CD14-positive monocyte (primary cell): ENCODE data around the gene NSMCE1. TPM values are rescaled to one million over a fixed set of nuclear protein-coding genes. Genes with fewer than 3 reads are reported as not detected.

Experiments
- DNase-seq, 3 donors: peaks; one replicate each; pipeline ENCODE4 v3.0.0-alpha.2; 2011 to 2022
- H2AFZ ChIP-seq: 2 replicates; pipeline ENCODE4 v1.6.0; 2012; ENCODE audit warnings: mild to moderate bottlenecking, low read depth, low read length, inconsistent platforms; ENCODE audit not compliant: insufficient read depth, poor library complexity, severe bottlenecking
- H3K27ac ChIP-seq, 2 donors: 1 replicate in 1 of 2; 2 replicates in 1 of 2; pipeline ENCODE4 v1.5.1; 2012 to 2013; ENCODE audit warnings: low read length in 2 of 2, control low read depth in 1 of 2, inconsistent platforms in 1 of 2, low read depth in 1 of 2, mild to moderate bottlenecking in 1 of 2
- H3K27me3 ChIP-seq, 2 donors: one replicate each; pipeline versions ENCODE4 v1.6.0 to v1.6.1; 2011 to 2013; ENCODE audit warnings: low read length in 2 of 2; ENCODE audit not compliant: control insufficient read depth in 2 of 2, insufficient read depth in 2 of 2
- H3K36me3 ChIP-seq, 2 donors: replicated peaks in 1 of 2; 1 replicate in 1 of 2; 2 replicates in 1 of 2; pipeline versions ENCODE4 v1.5.1 to v1.6.1; 2012 to 2013; ENCODE audit warnings: low read length in 2 of 2, control low read depth in 1 of 2, inconsistent platforms in 1 of 2, mild to moderate bottlenecking in 1 of 2; ENCODE audit not compliant: insufficient read depth in 2 of 2, control insufficient read depth in 1 of 2
- H3K4me1 ChIP-seq, 2 donors: 1 replicate in 1 of 2; 2 replicates in 1 of 2; pipeline versions ENCODE4 v1.5.1 to v1.6.1; 2012 to 2013; ENCODE audit warnings: low read length in 2 of 2, control low read depth in 1 of 2, inconsistent platforms in 1 of 2, mild to moderate bottlenecking in 1 of 2, moderate library complexity in 1 of 2; ENCODE audit not compliant: insufficient read depth in 2 of 2, control insufficient read depth in 1 of 2
- H3K4me2 ChIP-seq: replicated peaks from 2 replicates; pipeline ENCODE3; 2012; ENCODE audit warnings: low read length, moderate library complexity, mild to moderate bottlenecking; ENCODE audit not compliant: poor library complexity, severe bottlenecking; ENCODE audit errors: extremely low read depth
- H3K4me3 ChIP-seq, 3 experiments: fragments of 200-600 bp in 1 of 3; sonication (generic) in 1 of 3; replicated peaks in 1 of 3; 1 replicate in 2 of 3; 2 replicates in 1 of 3; pipeline ENCODE4 v1.5.1; 2011 to 2013; ENCODE audit warnings: low read length in 3 of 3, mild to moderate bottlenecking in 3 of 3, control low read depth in 2 of 3, low read depth in 2 of 3, inconsistent platforms in 1 of 3, moderate library complexity in 1 of 3
- H3K79me2 ChIP-seq: 2 replicates; pipeline ENCODE4 v1.6.0; 2012; ENCODE audit warnings: mild to moderate bottlenecking, control low read depth, inconsistent platforms, low read length, moderate library complexity; ENCODE audit not compliant: insufficient read depth
- H3K9ac ChIP-seq: 2 replicates; pipeline ENCODE4 v1.6.0; 2017; ENCODE audit warnings: low read length, mild to moderate bottlenecking; ENCODE audit not compliant: insufficient read depth, poor library complexity, severe bottlenecking
- H3K9me3 ChIP-seq, 2 donors: replicated peaks in 1 of 2; 1 replicate in 1 of 2; 2 replicates in 1 of 2; pipeline versions ENCODE4 v1.5.1 to v1.6.1; 2012 to 2013; ENCODE audit warnings: low read length in 2 of 2, control low read depth in 1 of 2; ENCODE audit not compliant: control insufficient read depth in 1 of 2, insufficient read depth in 1 of 2
- H4K20me1 ChIP-seq: 2 replicates; pipeline ENCODE4 v1.6.0; 2012; ENCODE audit warnings: mild to moderate bottlenecking, low read length, control low read depth, moderate library complexity; ENCODE audit not compliant: insufficient read depth
- H3K27ac Mint-ChIP-seq, 7 donors: one replicate each; pipeline ENCODE4 v1.8.0; 2020; ENCODE audit warnings: mild to moderate bottlenecking in 7 of 7, mixed read lengths in 7 of 7, moderate library complexity in 6 of 7, inconsistent platforms in 2 of 7
- H3K27me3 Mint-ChIP-seq, 3 donors: one replicate each; pipeline ENCODE4 v1.8.0; 2021 to 2022; ENCODE audit warnings: low read depth in 3 of 3, mild to moderate bottlenecking in 3 of 3, mixed read lengths in 3 of 3, moderate library complexity in 3 of 3, inconsistent platforms in 1 of 3
- H3K36me3 Mint-ChIP-seq, 2 donors: one replicate each; pipeline ENCODE4 v1.8.0; 2020; ENCODE audit warnings: mixed read lengths in 2 of 2, inconsistent platforms in 1 of 2, mild to moderate bottlenecking in 1 of 2
- H3K4me1 Mint-ChIP-seq: one replicate; pipeline ENCODE4 v1.8.0; 2020; ENCODE audit warnings: mild to moderate bottlenecking, mixed read lengths
- H3K4me3 Mint-ChIP-seq, 2 donors: one replicate each; pipeline ENCODE4 v1.8.0; 2020; ENCODE audit warnings: mild to moderate bottlenecking in 2 of 2, mixed read lengths in 2 of 2, moderate library complexity in 1 of 2
- H3K9me3 Mint-ChIP-seq, 7 donors: one replicate each; pipeline ENCODE4 v1.8.0; 2020 to 2022; ENCODE audit warnings: mixed read lengths in 7 of 7, mild to moderate bottlenecking in 6 of 7, moderate library complexity in 6 of 7, inconsistent platforms in 2 of 7
- CTCF ChIP-seq: fragments of 200-600 bp; IDR thresholded peaks from one replicate; pipeline ENCODE4 v1.8.0; 2022; ENCODE audit warnings: antibody characterized with exemption, mild to moderate bottlenecking
- WGBS: methylation state at CpG from one replicate; pipeline ENCODE4 v1.1.5; 2013; ENCODE audit warnings: missing lambda C conversion rate; ENCODE audit not compliant: insufficient coverage; 5-methylcytosine and 5-hydroxymethylcytosine counted together
- intact Hi-C, 2 donors: fragments of 100-400 bp; cut with micrococcal nuclease; formaldehyde crosslinking; loops; one replicate each; pipeline versions ENCODE4 v1.15.0 to v1.15.1; 2023
- polyA plus RNA-seq, 3 donors: library from polyadenylated mRNA; depleted of rRNA in 1 of 3; unstranded in 2 of 3; stranded (reverse) in 1 of 3; fragments of 300-500 nt in 2 of 3; fragments of >200 nt in 1 of 3; fragmentation: Illumina TruSeq in 2 of 3; gene quantifications; 1 replicate in 2 of 3; 2 replicates in 1 of 3; pipeline ENCODE4 v1.2.3, GENCODE V29; 2012 to 2021

NSMCE1 gene
- polyA plus RNA-seq, 3 donors = 19.6 to 85.2 (median 82.6) TPM

GRCh38 chr16:27188633-27189032 is 79.9 kb downstream of the NSMCE1 start:
- no peaks in the 10 kb centered on the region for H3K36me3 Mint-ChIP-seq
- no peaks in the 10 kb centered on the region for H3K4me1 Mint-ChIP-seq
- Histone ChIP-seq H3K4me2 (no peak overlapping the region), H3K36me3 (no peaks in the 10 kb centered on the region), H3K27me3 (no peaks in the 10 kb centered on the region), H3K4me3 (no peak overlapping the region), H3K9me3 (no peaks in the 10 kb centered on the region), H4K20me1 (no peaks in the 10 kb centered on the region), H3K79me2 (no peaks in the 10 kb centered on the region), H3K4me1 (no peaks in the 10 kb centered on the region), H3K27ac (no peak overlapping the region), H2AFZ (no peak overlapping the region), H3K9ac (no peak overlapping the region)
- peaks cover 0 to 3% (median 0%) of the 10 kb centered on the region in 7 donors for H3K9me3 Mint-ChIP-seq
- H3K27me3 Mint-ChIP-seq = peaks cover 6 to 9% (median 7%) of the 10 kb centered on the region in 3 donors
- WGBS = no CpG with 5 or more reads among the region's 2 CpGs
- no peak overlapping the region for H3K27ac Mint-ChIP-seq
- no peak for DNase-seq
- TF ChIP-seq CTCF = no peak
- intact Hi-C loops = no loop called here
- H3K4me3 Mint-ChIP-seq = no peak overlapping the region

- Histone ChIP-seq H4K20me1 (no peaks in the 10 kb centered on the region), H3K79me2 (no peaks in the 10 kb centered on the region), H3K4me1 (no peaks in the 10 kb centered on the region), H3K4me3 (no peak overlapping the region), H2AFZ (no peak overlapping the region), H3K36me3 (no peaks in the 10 kb centered on the region), H3K9me3 (peaks cover 3 to 5% of the 10 kb centered on the region in 2 donors), H3K9ac (no peak overlapping the region), H3K4me2 (no peak overlapping the region), H3K27ac (no peak overlapping the region), H3K27me3 (no peaks in the 10 kb centered on the region)
- WGBS = no CpG with 5 or more reads among the region's 1 CpG
- Mint-ChIP-seq H3K9me3 (peaks cover 3 to 11% (median 6%) of the 10 kb centered on the region in 7 donors), H3K27me3 (peaks cover 5 to 11% (median 7%) of the 10 kb centered on the region in 3 donors), H3K36me3 (no peaks in the 10 kb centered on the region), H3K4me1 (no peaks in the 10 kb centered on the region), H3K27ac (no peak overlapping the region), H3K4me3 (no peak overlapping the region)
- no peak for DNase-seq
- no peak for TF ChIP-seq CTCF
- intact Hi-C loops = no loop called here
Observed at GRCh38 chr16:27185776-27186130, 82.8 kb downstream of the NSMCE1 start.
